HG02981 (cell line): ENCODE results near the gene ADAMTS14.

Source experiments
- ATAC-seq: cut with Tn5 transposase; IDR thresholded peaks from one replicate; pipeline ENCODE4 v1.9.1; 2021; ENCODE audit warnings: mild to moderate bottlenecking, moderate library complexity; ENCODE audit not compliant: unreplicated experiment

The ADAMTS14 gene

GRCh38 chr10:70780370-70780760 lies 108.1 kb downstream of the ADAMTS14 start:
- ATAC-seq: no peak

- no peak for ATAC-seq
Observed at GRCh38 chr10:70780772-70781171, 108.5 kb downstream of the ADAMTS14 start.

- ATAC-seq: no peak
Observed at GRCh38 chr10:70781461-70782051, 109.2 kb downstream of the ADAMTS14 start.

DNA sequence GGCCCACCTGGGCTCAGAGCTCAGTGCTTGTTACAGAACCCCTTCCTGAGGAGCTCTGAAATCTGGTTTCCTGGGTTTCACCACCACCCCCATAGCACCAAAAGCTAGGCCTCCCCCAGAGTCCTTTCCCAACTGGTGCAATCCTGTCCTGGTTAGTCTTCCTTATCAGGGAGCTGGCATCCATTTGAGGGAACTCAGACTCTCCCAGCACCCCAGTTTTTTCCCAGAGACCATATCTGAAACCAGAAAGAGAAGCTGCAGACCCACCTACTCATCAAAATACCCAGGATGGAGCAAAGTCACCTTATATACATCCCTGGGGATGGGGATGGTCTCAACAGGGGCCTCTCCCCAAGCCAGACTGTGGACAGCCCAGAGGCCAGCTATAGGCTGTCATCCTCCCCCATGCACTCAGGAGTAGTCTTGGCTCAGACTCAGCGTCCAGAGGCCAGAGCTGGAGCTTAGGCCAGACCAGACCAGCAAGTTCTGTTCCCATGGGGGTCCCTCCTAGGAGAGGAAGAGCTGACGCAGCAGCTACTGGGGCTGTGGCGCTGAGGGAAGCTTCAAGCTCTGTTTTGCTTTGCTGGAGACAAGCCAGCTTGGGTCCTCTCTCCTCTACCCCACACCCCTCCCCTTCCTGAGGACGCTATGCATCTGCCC lies 109.9 kb downstream of the ADAMTS14 start:
- no peak for ATAC-seq

DNA sequence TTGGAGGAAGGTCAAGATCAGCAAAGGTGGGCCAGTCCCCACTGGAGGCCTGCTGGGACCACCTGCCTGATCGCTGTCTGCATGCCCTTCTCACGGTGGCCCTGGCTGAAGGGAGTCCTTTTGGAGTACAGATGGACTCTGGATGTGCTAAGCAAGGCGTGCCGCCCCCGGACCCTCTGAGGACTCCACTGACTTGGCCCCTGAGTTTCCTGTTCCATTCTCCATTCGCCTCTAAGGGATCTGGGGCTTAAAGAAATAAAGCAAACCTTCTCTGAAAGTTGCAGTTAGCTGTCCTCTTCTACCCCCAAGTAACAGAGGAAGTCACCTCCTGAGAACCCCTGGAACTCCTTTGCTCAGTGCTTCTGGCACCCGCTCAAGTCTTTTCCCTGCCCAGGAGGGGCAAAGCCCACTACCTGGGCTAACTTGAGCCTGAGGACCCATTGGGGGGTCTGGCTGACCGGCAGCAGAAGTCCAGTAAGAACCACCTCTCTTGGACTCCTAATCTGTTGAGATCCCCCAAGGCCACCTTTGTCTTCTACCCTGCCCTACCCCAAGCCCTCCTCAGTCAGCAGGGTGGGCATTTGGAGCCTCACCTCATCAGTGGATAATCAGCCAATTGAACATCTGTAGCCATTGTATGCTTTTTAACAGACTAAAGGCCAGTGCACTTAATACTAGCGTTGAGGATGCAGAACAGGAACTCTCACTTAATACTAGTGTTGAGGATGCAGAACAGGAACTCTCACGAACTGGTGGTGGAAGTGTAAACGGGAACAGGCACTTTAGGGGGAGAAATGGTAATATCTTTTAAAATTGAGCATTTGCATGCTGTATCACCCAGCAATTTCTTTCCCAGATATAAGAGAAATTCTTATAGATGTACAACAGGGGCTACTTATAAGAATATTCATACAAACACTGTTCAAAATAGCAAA lies 110.7 kb downstream of the ADAMTS14 start:
- no peak for ATAC-seq

DNA sequence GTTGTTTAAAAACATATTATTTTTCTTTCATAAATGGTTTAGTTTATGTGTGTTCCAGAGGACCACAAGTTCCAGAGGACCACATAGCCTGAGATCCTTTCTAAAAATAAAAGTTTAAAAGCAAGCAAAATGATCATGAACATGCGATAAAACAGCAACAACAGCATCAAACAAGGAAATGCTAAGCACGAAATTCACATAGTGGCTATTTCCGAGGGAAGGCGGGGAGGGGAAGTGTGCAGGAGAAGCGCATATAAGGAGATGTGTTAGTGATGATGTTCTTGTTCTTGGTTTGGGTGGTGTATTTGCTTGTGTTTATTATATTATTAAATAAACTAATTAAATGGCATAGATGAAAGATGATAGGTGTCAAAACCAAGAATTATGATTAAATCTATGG lies 111.7 kb downstream of the ADAMTS14 start:
- no peak for ATAC-seq

DNA sequence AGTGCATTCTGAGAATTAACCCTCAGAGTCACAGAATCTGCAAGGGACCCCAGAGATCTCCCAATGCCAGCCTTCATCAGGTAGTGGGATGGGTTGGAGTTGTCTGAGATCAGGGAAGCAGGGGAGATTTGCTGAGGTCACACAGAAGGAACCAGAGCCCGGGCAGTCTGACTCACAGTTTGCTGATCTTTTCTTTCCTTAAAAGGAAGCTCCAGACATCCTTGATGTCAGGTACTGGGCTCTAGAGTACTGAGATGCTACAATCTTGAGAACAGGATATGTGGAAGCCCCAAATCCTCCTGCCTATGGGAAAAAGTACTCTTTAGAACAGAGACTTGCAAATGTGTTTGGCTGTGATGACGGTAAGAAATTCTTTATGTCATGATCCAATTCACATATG lies 112.2 kb downstream of the ADAMTS14 start:
- no peak for ATAC-seq

DNA sequence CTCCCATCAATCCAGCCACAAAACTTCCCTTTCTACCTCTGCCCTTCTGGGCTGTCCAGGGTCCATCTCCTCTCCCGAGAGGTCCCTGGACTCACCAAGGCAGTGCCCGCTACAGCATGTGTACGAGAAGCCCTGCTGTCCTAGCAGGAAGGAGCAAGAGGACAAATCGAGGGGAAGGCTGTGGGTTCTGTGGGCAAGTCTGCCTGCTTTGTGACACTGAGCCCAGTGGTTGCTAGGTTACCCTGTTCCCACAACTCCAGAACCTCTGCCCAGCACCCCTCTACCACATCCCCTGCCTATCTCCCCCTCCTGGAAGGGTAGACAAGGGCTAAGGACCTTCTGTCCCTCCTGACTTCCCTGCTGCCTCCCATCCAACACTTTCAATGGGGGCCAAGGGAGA lies 112.9 kb downstream of the ADAMTS14 start, which contains the start of gene TBATA:
Gene TBATA, minus strand, starts transcription at position 188 of the 400 bp plus-strand sequence. CDS start 1,998 bp downstream, outside the sequence.
- no peak for ATAC-seq

DNA sequence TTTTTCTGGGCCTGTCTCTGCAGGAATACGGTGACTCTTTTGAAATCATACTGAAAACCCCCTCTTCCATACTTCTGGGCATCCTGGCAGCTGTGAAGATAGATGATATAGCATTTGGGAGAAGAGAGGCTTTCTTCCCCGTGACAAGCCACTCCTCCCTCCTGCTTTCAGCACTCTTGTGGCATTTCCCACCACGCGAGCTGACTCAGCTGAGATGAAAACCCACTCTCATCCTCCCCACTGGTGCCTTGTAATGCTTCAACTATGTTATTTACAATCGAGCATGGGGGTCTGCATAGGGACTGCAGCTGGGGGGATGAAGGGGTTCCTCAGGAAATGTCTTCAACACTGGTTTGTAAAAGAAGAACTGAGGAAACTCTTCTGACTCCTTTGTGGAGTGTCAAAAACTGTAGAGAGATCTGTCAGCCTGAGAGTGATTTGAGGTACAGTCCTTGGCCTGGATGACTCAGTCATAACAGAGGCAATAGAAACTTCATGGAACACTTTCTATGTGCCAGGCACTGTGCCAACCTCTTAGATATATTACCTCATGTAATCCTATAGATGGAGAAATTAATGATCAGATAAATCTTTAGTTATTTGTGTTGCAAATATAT lies 114.6 kb downstream of the ADAMTS14 start:
- ATAC-seq: no peak

DNA sequence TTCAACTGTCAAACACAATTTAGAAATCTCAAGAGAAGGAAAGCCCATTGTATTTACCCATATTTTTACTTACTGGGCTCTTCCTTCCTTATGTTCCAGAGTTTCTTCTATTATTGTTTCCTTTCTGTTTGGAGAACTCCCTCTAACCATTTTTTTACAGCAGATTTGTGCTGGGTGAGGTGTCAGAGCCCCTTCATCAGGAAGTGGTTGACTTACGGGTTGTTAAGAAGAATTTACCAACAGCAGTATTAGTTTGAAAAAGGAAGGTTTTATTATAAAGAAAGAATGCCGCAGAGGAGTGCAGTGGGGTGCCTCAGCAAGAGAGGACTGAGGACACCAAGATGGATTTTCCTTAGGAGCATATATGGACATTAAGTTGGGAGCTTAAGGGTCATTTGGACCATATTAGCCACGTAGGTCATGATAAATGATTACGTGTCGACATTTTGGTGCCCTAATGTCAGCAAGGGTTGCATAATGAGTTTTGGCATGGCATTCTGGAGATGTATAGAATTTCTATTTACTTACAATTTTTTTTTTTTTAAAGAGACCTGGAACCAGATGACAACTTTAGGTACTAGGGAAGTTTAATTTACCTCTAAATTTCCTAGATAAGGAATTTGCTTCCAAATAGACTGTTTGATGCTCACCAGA lies 119.2 kb downstream of the ADAMTS14 start:
- no peak for ATAC-seq

GRCh38 chr10:70795613-70796012 lies 123.3 kb downstream of the ADAMTS14 start:
- ATAC-seq: no peak

- no peak for ATAC-seq
Observed at GRCh38 chr10:70797840-70798239, 125.5 kb downstream of the ADAMTS14 start.

DNA sequence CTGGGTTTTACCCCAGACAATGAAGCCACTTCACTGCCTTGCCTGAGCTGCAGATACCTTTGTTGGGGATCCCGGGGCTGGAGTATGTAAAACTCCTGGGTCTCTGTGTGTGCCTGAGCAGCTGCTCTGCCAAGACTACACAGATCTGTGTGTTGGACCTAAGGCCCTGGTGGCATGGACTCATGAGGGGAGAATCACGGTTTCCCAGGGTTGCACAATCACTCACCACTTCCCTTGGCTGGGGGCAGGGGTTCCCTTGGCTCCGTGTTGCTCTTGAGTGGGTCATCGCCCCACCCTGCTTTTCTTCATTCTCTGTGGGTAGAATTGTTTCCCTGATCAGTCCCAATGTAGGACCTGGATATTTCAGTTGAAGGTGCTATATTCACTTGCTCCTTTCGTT lies 126.8 kb downstream of the ADAMTS14 start:
- ATAC-seq: no peak

GRCh38 chr10:70801854-70802253 lies 129.5 kb downstream of the ADAMTS14 start:
- ATAC-seq: no peak

- no peak for ATAC-seq
Observed at GRCh38 chr10:70803775-70804420, 131.6 kb downstream of the ADAMTS14 start.

GRCh38 chr10:70804421-70804808 lies 132.1 kb downstream of the ADAMTS14 start:
- no peak for ATAC-seq

- ATAC-seq: no peak
Observed at GRCh38 chr10:70805619-70806215, 133.4 kb downstream of the ADAMTS14 start.

DNA sequence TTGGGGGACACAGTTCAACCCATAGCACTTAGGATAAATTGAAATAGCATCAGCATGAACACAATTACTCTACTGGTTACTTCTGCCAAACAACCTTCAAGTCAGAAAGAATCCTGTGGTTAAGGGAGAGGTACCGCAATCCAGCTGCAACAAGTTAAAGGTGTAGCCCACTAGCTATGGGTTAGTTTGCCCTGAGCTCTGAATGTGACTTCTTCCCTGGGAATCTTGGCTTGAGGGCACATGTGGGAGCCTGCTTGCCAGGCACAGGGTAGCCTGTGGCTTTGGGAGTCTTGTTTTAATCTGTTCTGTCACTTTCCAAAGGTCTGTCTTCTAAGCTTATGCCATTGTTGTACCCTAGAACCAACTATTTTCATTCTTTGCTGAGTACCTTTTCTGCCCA lies 134.5 kb downstream of the ADAMTS14 start:
- no peak for ATAC-seq

DNA sequence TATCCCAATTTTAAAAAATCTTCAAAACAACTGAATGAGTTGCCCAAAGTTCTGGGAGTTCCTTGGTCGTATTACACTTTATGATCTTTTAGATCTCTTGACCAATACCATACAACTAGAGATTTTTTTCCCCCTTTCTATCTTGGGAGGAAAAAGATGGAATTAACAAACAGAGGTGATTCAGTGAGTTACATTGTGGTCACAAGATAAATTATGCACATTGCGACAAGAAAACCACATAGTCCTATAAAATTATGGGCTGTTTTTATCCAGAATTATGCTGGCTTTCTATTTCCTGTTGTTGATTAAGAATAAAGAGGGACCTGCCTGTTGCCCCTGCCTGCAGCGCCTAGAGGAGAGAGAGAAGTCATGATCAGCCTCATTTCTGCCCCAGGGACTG lies 135.2 kb downstream of the ADAMTS14 start:
- ATAC-seq: no peak
